Liver (tissue), 3 donors: ENCODE measurements around the gene NXN.

Experiments used
- ATF3 ChIP-seq: IDR thresholded peaks from 2 replicates; pipeline ENCODE4 v1.6.1; 2016; ENCODE audit warnings: antibody characterized with exemption
- CTCF ChIP-seq: fragments of 150-350 bp; IDR thresholded peaks from 2 replicates; pipeline ENCODE4 v1.5.1; 2017; ENCODE audit warnings: improper control_type of control experiment, low read depth, low read length; ENCODE audit not compliant: missing input control
- HNF4A ChIP-seq, 2 donors: conservative IDR thresholded peaks; 2 replicates each; pipeline ENCODE4 v1.6.1; 2016; ENCODE audit warnings: antibody characterized with exemption in 2 of 2, mild to moderate bottlenecking in 2 of 2
- REST ChIP-seq: IDR thresholded peaks from 2 replicates; pipeline ENCODE4 v1.6.1; 2016; ENCODE audit warnings: antibody characterized with exemption, mild to moderate bottlenecking
- SP1 ChIP-seq: IDR thresholded peaks from 2 replicates; pipeline ENCODE4 v1.6.1; 2018; ENCODE audit warnings: antibody characterized with exemption, mild to moderate bottlenecking
- donor health status: healthy.
- donor health status: healthy.

- TF ChIP-seq ATF3 (no peak), CTCF (no peak), HNF4A (conservative IDR thresholded peaks at IDR 0.05) (no peak), SP1 (no peak), REST (no peak)
These were observed 171.9 kb downstream of the NXN start for GRCh38 chr17:807523-808294.
